ENCODE measurements around the gene OTUD7B. TPM values are rescaled to one million over a fixed set of nuclear protein-coding genes. Genes with fewer than 3 reads are reported as not detected.

Gene OTUD7B
- total RNA-seq, 4 donors from 2014 or later: 9.7 to 44.9 (median 28.8) TPM

- Histone ChIP-seq H3K4me3 (no peak overlapping the region), H3K4me1 (no peaks in the 10 kb centered on the region), H3K9me3 (no peaks in the 10 kb centered on the region), H3K27me3 (no peaks in the 10 kb centered on the region), H3K27ac (no peak overlapping the region), H3K36me3 (no peaks in the 10 kb centered on the region)
- TF ChIP-seq POLR2A (IDR thresholded peaks at IDR 0.05) (no peak), CTCF (IDR thresholded peaks at IDR 0.05) (no peak)
- DNase-seq: no peak
- intact Hi-C loops (cut with DNase I; ENCODE audit: low total_unique reads): no loop called here
Measured at GRCh38 chr1:150015651-150016131, 5.2 kb upstream of the OTUD7B start.

- DNase-seq: no peak
- peaks cover 0 to 7% of the 10 kb centered on the region in 2 donors for H3K4me1 ChIP-seq
- H3K36me3 ChIP-seq: no peaks in the 10 kb centered on the region
- intact Hi-C loops (cut with DNase I; ENCODE audit: low total_unique reads): no loop called here
- no peak for TF ChIP-seq CTCF (IDR thresholded peaks at IDR 0.05)
- TF ChIP-seq POLR2A (IDR thresholded peaks at IDR 0.05): no peak
- H3K27ac ChIP-seq: no peak overlapping the region
- H3K27me3 ChIP-seq: no peaks in the 10 kb centered on the region
- no peaks in the 10 kb centered on the region for H3K9me3 ChIP-seq
- no peak overlapping the region for H3K4me3 ChIP-seq
Measured at GRCh38 chr1:150012611-150013010, 2.1 kb upstream of the OTUD7B start.

GRCh38 chr1:150009604-150010392 is 728 bp downstream of the OTUD7B start:
- DNase-seq: peak; percentile 57 to 83
- H3K36me3 ChIP-seq: no peaks in the 10 kb centered on the region
- H3K27me3 ChIP-seq: no peaks in the 10 kb centered on the region
- H3K4me1 ChIP-seq: peaks cover 0 to 16% of the 10 kb centered on the region in 2 donors
- peak in 1 of 4 experiments; percentile 5 for TF ChIP-seq CTCF (IDR thresholded peaks at IDR 0.05)
- peak; percentile 47 to 49 for TF ChIP-seq POLR2A (IDR thresholded peaks at IDR 0.05)
- no peaks in the 10 kb centered on the region for H3K9me3 ChIP-seq
- intact Hi-C loops (cut with DNase I; ENCODE audit: low total_unique reads): no loop called here
- H3K4me3 ChIP-seq: peak overlapping the region; percentile 57 to 85
- peak overlapping the region; percentile 94 for H3K27ac ChIP-seq

GRCh38 chr1:150008699-150009098 is 1.8 kb downstream of the OTUD7B start:
- Histone ChIP-seq H3K27me3 (no peaks in the 10 kb centered on the region), H3K36me3 (no peaks in the 10 kb centered on the region), H3K4me1 (peaks cover 0 to 18% of the 10 kb centered on the region in 2 donors), H3K9me3 (no peaks in the 10 kb centered on the region), H3K27ac (peak overlapping the region; percentile 94), H3K4me3 (peak overlapping the region; percentile 57 to 85)
- TF ChIP-seq POLR2A (IDR thresholded peaks at IDR 0.05) (no peak), CTCF (IDR thresholded peaks at IDR 0.05) (no peak)
- DNase-seq: no peak
- intact Hi-C loops (cut with DNase I; ENCODE audit: low total_unique reads): no loop called here

GRCh38 chr1:150006881-150007421 is 3.6 kb downstream of the OTUD7B start:
- DNase-seq: no peak
- H3K36me3 ChIP-seq: no peaks in the 10 kb centered on the region
- H3K27ac ChIP-seq: peak overlapping the region in 1 of 2 donors; percentile 94
- intact Hi-C loops (cut with DNase I; ENCODE audit: low total_unique reads): no loop called here
- H3K9me3 ChIP-seq: no peaks in the 10 kb centered on the region
- no peak overlapping the region for H3K4me3 ChIP-seq
- TF ChIP-seq POLR2A (IDR thresholded peaks at IDR 0.05): no peak
- TF ChIP-seq CTCF (IDR thresholded peaks at IDR 0.05): no peak
- peaks cover 0 to 20% of the 10 kb centered on the region in 2 donors for H3K4me1 ChIP-seq
- no peaks in the 10 kb centered on the region for H3K27me3 ChIP-seq
